H54 (cell line): ENCODE measurements around the gene LDB2.

ENCODE experiments used
- DNase-seq: peaks from one replicate; pipeline ENCODE4 v3.0.0; 2011; ENCODE audit warnings: low spot score, mixed read lengths; ENCODE audit not compliant: insufficient read length
- FAIRE-seq: peaks from 3 replicates; lab custom pipeline; 2011; peaks lifted over from hg19 to GRCh38; lab: Jason Lieb, UNC
- POLR2A ChIP-seq: IDR thresholded peaks from 2 replicates; pipeline ENCODE4 v1.6.1; 2011; ENCODE audit warnings: low read depth, mild to moderate bottlenecking, low read length

The LDB2 gene

GRCh38 chr4:16866974-16867373 is 31.5 kb downstream of the LDB2 start:
- no peak for DNase-seq
- no peak for TF ChIP-seq POLR2A
- FAIRE-seq = no peak

GRCh38 chr4:16865897-16866283 is 32.6 kb downstream of the LDB2 start:
- no peak for TF ChIP-seq POLR2A
- FAIRE-seq (no peak), DNase-seq (no peak)

- TF ChIP-seq POLR2A = no peak
- no peak for FAIRE-seq
- DNase-seq = no peak
Observed at GRCh38 chr4:16865209-16865896, 33.1 kb downstream of the LDB2 start.

GRCh38 chr4:16864199-16864598 is 34.2 kb downstream of the LDB2 start:
- FAIRE-seq = no peak
- no peak for TF ChIP-seq POLR2A
- no peak for DNase-seq

- DNase-seq (no peak), FAIRE-seq (no peak)
- no peak for TF ChIP-seq POLR2A
Observed at GRCh38 chr4:16862697-16863096, 35.7 kb downstream of the LDB2 start.

GRCh38 chr4:16860516-16860915 is 37.9 kb downstream of the LDB2 start:
- no peak for TF ChIP-seq POLR2A
- no peak for FAIRE-seq
- DNase-seq = no peak

DNA sequence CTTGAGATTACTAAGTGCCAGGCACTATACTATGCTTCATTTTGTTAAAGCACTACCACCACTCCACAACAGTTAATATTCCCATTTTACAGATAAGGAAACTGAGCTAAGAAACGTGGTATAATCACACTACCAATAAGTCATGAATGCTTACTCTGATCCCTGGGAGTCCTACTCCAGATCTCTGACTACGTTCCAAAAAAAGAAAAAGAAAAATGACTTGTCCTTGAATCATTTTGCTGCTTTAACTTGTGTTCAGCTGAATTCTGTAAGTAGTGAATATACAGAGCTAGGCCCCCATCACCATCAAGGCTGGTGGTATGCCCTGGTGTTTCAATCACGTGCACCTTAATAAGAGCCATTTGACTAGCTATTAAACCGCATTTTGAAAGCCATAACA is 39.4 kb downstream of the LDB2 start:
- no peak for TF ChIP-seq POLR2A
- DNase-seq = no peak
- FAIRE-seq = no peak

GRCh38 chr4:16858275-16858752 is 40.1 kb downstream of the LDB2 start:
- DNase-seq (no peak), FAIRE-seq (no peak)
- no peak for TF ChIP-seq POLR2A

DNA sequence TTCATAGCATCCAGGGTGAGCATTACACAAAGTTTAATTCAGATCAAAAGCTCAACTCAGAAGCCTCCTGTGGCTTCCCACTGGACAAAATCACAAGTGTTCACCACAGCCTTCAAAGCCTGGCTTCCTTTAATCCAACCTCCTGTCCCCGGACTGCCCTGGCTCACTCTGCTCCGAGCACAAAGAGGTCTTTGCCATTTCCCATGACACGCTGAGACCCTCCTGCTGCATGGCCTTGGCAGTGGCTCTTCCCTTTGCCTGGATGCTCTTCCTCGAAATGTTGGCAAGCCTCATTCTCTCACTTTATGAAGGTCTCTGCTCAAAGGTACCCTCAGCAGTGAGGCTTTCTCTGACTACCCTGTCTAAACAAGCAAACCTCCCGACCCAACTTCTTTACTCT is 41.0 kb downstream of the LDB2 start:
- no peak for TF ChIP-seq POLR2A
- DNase-seq (no peak), FAIRE-seq (no peak)

DNA sequence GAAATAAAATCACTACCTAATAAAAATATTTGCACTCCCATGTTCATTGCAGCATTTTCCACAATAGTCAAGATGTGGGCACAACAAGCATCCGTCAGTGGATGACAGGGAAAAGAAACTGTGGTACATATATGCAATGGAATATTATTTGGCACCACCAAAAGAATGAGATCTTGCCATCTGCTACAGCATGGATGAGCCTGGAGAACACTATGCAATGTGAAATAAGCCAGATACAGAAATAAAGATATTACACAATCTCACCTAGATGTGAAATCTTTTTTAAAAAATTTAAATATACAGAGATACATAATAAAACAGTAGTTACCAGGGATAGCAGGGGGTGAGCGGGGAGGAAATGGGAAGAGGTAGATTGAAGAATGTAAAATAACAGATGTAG is 44.8 kb downstream of the LDB2 start:
- no peak for TF ChIP-seq POLR2A
- DNase-seq (no peak), FAIRE-seq (no peak)

GRCh38 chr4:16852644-16853043 is 45.8 kb downstream of the LDB2 start:
- no peak for FAIRE-seq
- no peak for TF ChIP-seq POLR2A
- DNase-seq = no peak

GRCh38 chr4:16852228-16852627 is 46.2 kb downstream of the LDB2 start:
- no peak for DNase-seq
- FAIRE-seq = no peak
- no peak for TF ChIP-seq POLR2A

GRCh38 chr4:16846540-16847117 is 51.8 kb downstream of the LDB2 start:
- TF ChIP-seq POLR2A = no peak
- no peak for FAIRE-seq
- DNase-seq = no peak

DNA sequence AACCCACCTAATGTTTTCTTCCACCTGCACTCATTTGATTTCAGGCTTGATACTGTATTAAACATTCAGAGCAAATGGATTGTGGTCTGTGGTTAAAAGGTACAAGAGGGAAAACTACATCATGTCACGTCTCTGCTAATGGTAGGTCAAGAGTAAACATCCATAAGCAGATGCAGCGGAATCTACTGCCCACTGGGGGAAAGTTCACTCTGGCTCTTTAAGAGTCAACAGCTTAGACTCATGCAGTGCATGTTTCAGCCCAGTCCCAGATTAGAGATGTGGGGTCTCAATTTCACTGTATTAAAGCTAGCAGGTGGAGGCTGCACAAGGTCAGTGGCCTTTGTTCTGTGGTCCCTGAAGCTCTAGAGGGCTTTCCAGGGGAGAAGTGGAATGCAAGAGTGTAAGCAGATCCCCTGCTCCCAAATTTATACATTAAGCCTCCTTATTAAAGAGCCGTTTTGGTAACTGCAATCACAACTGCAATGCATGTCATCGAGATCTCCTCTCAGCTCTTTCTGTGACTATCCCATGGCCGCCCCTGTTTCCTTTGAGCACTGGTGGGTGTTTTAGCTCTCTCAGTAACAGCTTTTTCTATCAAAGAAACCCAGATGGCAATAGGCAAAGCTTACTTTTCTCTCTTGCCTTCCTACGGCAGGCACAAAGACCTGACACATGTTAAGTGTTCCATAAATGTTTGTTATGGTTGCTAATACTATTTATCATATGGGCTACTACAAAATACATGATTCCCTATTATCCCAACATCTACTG is 53.4 kb downstream of the LDB2 start:
- FAIRE-seq (no peak), DNase-seq (no peak)
- TF ChIP-seq POLR2A = no peak
